ENCODE measurements around the gene SCAF4. TPM values are rescaled to one million over a fixed set of nuclear protein-coding genes. Genes with fewer than 3 reads are reported as not detected.

The SCAF4 gene
- total RNA-seq, 1 experiment from 2014 or later, result 31.2 TPM

- Mint-ChIP-seq H3K4me3 (ENCODE audit: low read depth, unreplicated experiment) (no peak overlapping the region), H3K4me1 (ENCODE audit: low read depth, unreplicated experiment) (peaks cover 18% of the 10 kb centered on the region), H3K9me3 (ENCODE audit: low read depth, unreplicated experiment) (no peaks in the 10 kb centered on the region), H3K27ac (ENCODE audit: unreplicated experiment) (no peak overlapping the region), H3K27me3 (ENCODE audit: unreplicated experiment) (no peaks in the 10 kb centered on the region), H3K36me3 (ENCODE audit: insufficient read depth, unreplicated experiment) (no peaks in the 10 kb centered on the region)
- BruUV-seq (replicated peaks), result no TSS peak
- intact Hi-C loops (cut with micrococcal nuclease; ENCODE audit: unreplicated experiment), result no loop called here
- CTCF ChIA-PET, result no interaction called here
- TF ChIP-seq CTCF (IDR thresholded peaks at IDR 0.05; ENCODE audit: unreplicated experiment), result no peak
- no peak for DNase-seq
Observed at GRCh38 chr21:31714741-31715365, 17.1 kb downstream of the SCAF4 start.

- H3K27me3 Mint-ChIP-seq (ENCODE audit: unreplicated experiment), result no peaks in the 10 kb centered on the region
- TF ChIP-seq CTCF (IDR thresholded peaks at IDR 0.05; ENCODE audit: unreplicated experiment), result no peak
- no peak overlapping the region for H3K4me3 Mint-ChIP-seq (ENCODE audit: low read depth, unreplicated experiment)
- no peak for DNase-seq
- peaks cover 25% of the 10 kb centered on the region for H3K4me1 Mint-ChIP-seq (ENCODE audit: low read depth, unreplicated experiment)
- no peaks in the 10 kb centered on the region for H3K36me3 Mint-ChIP-seq (ENCODE audit: insufficient read depth, unreplicated experiment)
- BruUV-seq (replicated peaks), result no TSS peak
- no peaks in the 10 kb centered on the region for H3K9me3 Mint-ChIP-seq (ENCODE audit: low read depth, unreplicated experiment)
- intact Hi-C loops (cut with micrococcal nuclease; ENCODE audit: unreplicated experiment), result no loop called here
- CTCF ChIA-PET, result no interaction called here
- H3K27ac Mint-ChIP-seq (ENCODE audit: unreplicated experiment), result no peak overlapping the region
Observed at GRCh38 chr21:31713973-31714740, 17.8 kb downstream of the SCAF4 start.

- no peaks in the 10 kb centered on the region for H3K9me3 Mint-ChIP-seq (ENCODE audit: low read depth, unreplicated experiment)
- no peaks in the 10 kb centered on the region for H3K36me3 Mint-ChIP-seq (ENCODE audit: insufficient read depth, unreplicated experiment)
- H3K27ac Mint-ChIP-seq (ENCODE audit: unreplicated experiment), result no peak overlapping the region
- BruUV-seq (replicated peaks), result no TSS peak
- CTCF ChIA-PET, result no interaction called here
- no peaks in the 10 kb centered on the region for H3K27me3 Mint-ChIP-seq (ENCODE audit: unreplicated experiment)
- DNase-seq, result no peak
- no peak for TF ChIP-seq CTCF (IDR thresholded peaks at IDR 0.05; ENCODE audit: unreplicated experiment)
- no peak overlapping the region for H3K4me3 Mint-ChIP-seq (ENCODE audit: low read depth, unreplicated experiment)
- H3K4me1 Mint-ChIP-seq (ENCODE audit: low read depth, unreplicated experiment), result peaks cover 28% of the 10 kb centered on the region
- intact Hi-C loops (cut with micrococcal nuclease; ENCODE audit: unreplicated experiment), result no loop called here
Observed at GRCh38 chr21:31713115-31713514, 18.8 kb downstream of the SCAF4 start.

- H3K27me3 Mint-ChIP-seq (ENCODE audit: unreplicated experiment), result no peaks in the 10 kb centered on the region
- TF ChIP-seq CTCF (IDR thresholded peaks at IDR 0.05; ENCODE audit: unreplicated experiment), result no peak
- no peaks in the 10 kb centered on the region for H3K36me3 Mint-ChIP-seq (ENCODE audit: insufficient read depth, unreplicated experiment)
- no peak overlapping the region for H3K4me3 Mint-ChIP-seq (ENCODE audit: low read depth, unreplicated experiment)
- no peak overlapping the region for H3K27ac Mint-ChIP-seq (ENCODE audit: unreplicated experiment)
- no peak for DNase-seq
- CTCF ChIA-PET, result no interaction called here
- no peaks in the 10 kb centered on the region for H3K9me3 Mint-ChIP-seq (ENCODE audit: low read depth, unreplicated experiment)
- intact Hi-C loops (cut with micrococcal nuclease; ENCODE audit: unreplicated experiment), result no loop called here
- no TSS peak for BruUV-seq (replicated peaks)
- H3K4me1 Mint-ChIP-seq (ENCODE audit: low read depth, unreplicated experiment), result peaks cover 28% of the 10 kb centered on the region
Observed at GRCh38 chr21:31711745-31712285, 20.1 kb downstream of the SCAF4 start.
